Measurements from ENCODE around the gene MAMDC2. TPM values are rescaled to one million over a fixed set of nuclear protein-coding genes. Genes with fewer than 3 reads are reported as not detected.
A peak's percentile ranks its signal among the peaks of the same experiment; 100 is the strongest.

MAMDC2 gene
- total and polyA plus RNA-seq, 2 of the 4 experiments (the other 2 are of a cell fraction): 5.0 to 5.2 TPM

GRCh38 chr9:70111042-70111602, 67.5 kb downstream of the MAMDC2 start (continued):
- TF ChIP-seq RFX5 (IDR thresholded peaks at IDR 0.05; ENCODE audit: low read depth, low read length): no peak

GRCh38 chr9:70111641-70112236, 68.1 kb downstream of the MAMDC2 start:
- H3K4ac ChIP-seq (ENCODE audit: low read depth, low read length): peak overlapping the region; percentile 46; the same call in 1 of the 2 replicates
- ChIA-PET CTCF (interaction anchor here (0.5 to 7.6 kb wide), 22 partner anchors 9 to 638 kb away, joined by 3 to 121 read pairs (median 3); no protein-coding TSS in a partner anchor), POLR2A (ENCODE audit: unreplicated experiment) (interaction anchor here (0.9 kb wide), 1 partner anchor 67 kb away, joined by 7 read pairs; no protein-coding TSS in a partner anchor)
- intact Hi-C loops (cut with micrococcal nuclease) (loop anchor here (1.0 to 10.0 kb wide), 3 partner anchors 139 to 687 kb away; no protein-coding TSS in a partner anchor), dilution Hi-C loops (cut with HindIII; ENCODE audit: low sequenced_read_pairs, unreplicated experiment) (no loop called here), in situ Hi-C loops (cut with MboI; ENCODE audit: low sequenced_read_pairs) (loop anchor here (5.0 to 25.0 kb wide), 3 partner anchors 113 to 699 kb away; no protein-coding TSS in a partner anchor)
- peak overlapping the region; percentile 31 for H2BK5ac ChIP-seq (ENCODE audit: low read depth, low read length, poor library complexity, severe bottlenecking)
- DNase-seq (peak; percentile 29), ATAC-seq (ENCODE audit: low read depth) (no peak)
- peak overlapping the region; percentile 14; the same call in 1 of the 2 replicates for H2BK120ac ChIP-seq (ENCODE audit: low read depth, low read length)
- H3K56ac ChIP-seq (ENCODE audit: extremely low read depth, insufficient read depth, low read length): no peak overlapping the region
- no peak overlapping the region for H2AFZ ChIP-seq (replicated peaks; ENCODE audit: low read length, poor library complexity)
- WGBS, 2 experiments (ENCODE audit: extremely low coverage in 2 of 2, insufficient read length in 1 of 2): no CpG with 5 or more reads among the region's 5 CpGs
- H4K20me1 ChIP-seq (ENCODE audit: insufficient read depth, low read length): no peaks in the 10 kb centered on the region
- H3K4me2 ChIP-seq (ENCODE audit: low read depth, low read length): no peak overlapping the region
- 0 out of 4 replicates have a peak overlapping the region, but pooled peaks of 1 of the 2 experiments have one; percentile 17 for H4K8ac ChIP-seq (ENCODE audit: low read depth in 2 of 2, low read length in 2 of 2)
- H2BK15ac ChIP-seq (ENCODE audit: low read depth, low read length): peak overlapping the region; percentile 16; the same call in 2 of the 3 replicates
- H3K9me1 ChIP-seq (ENCODE audit: insufficient read depth, low read length): peaks cover 12% of the 10 kb centered on the region
- H3K4me1 ChIP-seq (ENCODE audit: control insufficient read depth, insufficient read depth, low read length): peaks cover 7% of the 10 kb centered on the region; the same call in 1 of the 2 replicates
- H3K4me3 ChIP-seq (ENCODE audit: insufficient read depth, low read depth, low read length): no peak overlapping the region
- no peaks in the 10 kb centered on the region for H3K36me3 ChIP-seq (ENCODE audit: control insufficient read depth, insufficient read depth, low read length)
- no peak overlapping the region; the same call in 1 of the 2 replicates for H3K18ac ChIP-seq (ENCODE audit: low read depth, low read length)
- no peaks in the 10 kb centered on the region for H3K27me3 ChIP-seq (ENCODE audit: control insufficient read depth, insufficient read depth, low read length)
- H3K23ac ChIP-seq (ENCODE audit: low read depth, low read length): no peak overlapping the region
- TF ChIP-seq USF2 (IDR thresholded peaks at IDR 0.05; ENCODE audit: low read depth, low read length): no peak
- no peak for TF ChIP-seq RAD21 (IDR thresholded peaks at IDR 0.05; ENCODE audit: low read length)
- no peak for TF ChIP-seq SMC3 (IDR thresholded peaks at IDR 0.05; ENCODE audit: low read depth, low read length)
- no peak for TF ChIP-seq MXI1 (IDR thresholded peaks at IDR 0.05; ENCODE audit: borderline replicate concordance, low read depth, low read length)
- no peak for TF ChIP-seq ELK1 (IDR thresholded peaks at IDR 0.05; ENCODE audit: borderline replicate concordance, low read depth, low read length)
- no peak for TF ChIP-seq FOS (IDR thresholded peaks at IDR 0.05; ENCODE audit: low read depth, low read length)
- no peak for TF ChIP-seq CHD1 (IDR thresholded peaks at IDR 0.05; ENCODE audit: low read depth, low read length)
- no peak for TF ChIP-seq NFE2L2 (IDR thresholded peaks at IDR 0.05; ENCODE audit: low read depth, low read length)
- TF ChIP-seq CTCF (conservative IDR thresholded peaks at IDR 0.05; ENCODE audit: low read depth, low read length): no peak
- no peak overlapping the region; the same call in 1 of the 2 replicates for H4K5ac ChIP-seq (ENCODE audit: low read depth, low read length)
- no peak overlapping the region for H2AK9ac ChIP-seq (replicated peaks; ENCODE audit: low read depth, low read length, poor library complexity)
- H2AK5ac ChIP-seq (ENCODE audit: low read depth, low read length): peak overlapping the region; percentile 61
- no peak overlapping the region for H3K9ac ChIP-seq (ENCODE audit: low read depth, low read length)
- H2BK20ac ChIP-seq (ENCODE audit: low read depth, low read length): peak overlapping the region; percentile 41
- H3K79me1 ChIP-seq (ENCODE audit: low read depth in 1 of 2, low read length in 2 of 2): no peaks in the 10 kb centered on the region
- H3K14ac ChIP-seq (replicated peaks; ENCODE audit: low read depth, low read length): peak overlapping the region; percentile 10
- no peak overlapping the region for H3K27ac ChIP-seq (ENCODE audit: insufficient read depth, low read length)
- H3K9me3 ChIP-seq (ENCODE audit: control insufficient read depth, insufficient read depth, low read length): no peaks in the 10 kb centered on the region
- no TSS peak for BruUV-seq (replicated peaks)
- H4K91ac ChIP-seq (ENCODE audit: insufficient read depth, low read depth, low read length): peak overlapping the region; percentile 62; the same call in 1 of the 2 replicates

All from IMR-90 (cell line).